ENCODE measurements around the gene EHBP1L1.

Gene EHBP1L1

DNA sequence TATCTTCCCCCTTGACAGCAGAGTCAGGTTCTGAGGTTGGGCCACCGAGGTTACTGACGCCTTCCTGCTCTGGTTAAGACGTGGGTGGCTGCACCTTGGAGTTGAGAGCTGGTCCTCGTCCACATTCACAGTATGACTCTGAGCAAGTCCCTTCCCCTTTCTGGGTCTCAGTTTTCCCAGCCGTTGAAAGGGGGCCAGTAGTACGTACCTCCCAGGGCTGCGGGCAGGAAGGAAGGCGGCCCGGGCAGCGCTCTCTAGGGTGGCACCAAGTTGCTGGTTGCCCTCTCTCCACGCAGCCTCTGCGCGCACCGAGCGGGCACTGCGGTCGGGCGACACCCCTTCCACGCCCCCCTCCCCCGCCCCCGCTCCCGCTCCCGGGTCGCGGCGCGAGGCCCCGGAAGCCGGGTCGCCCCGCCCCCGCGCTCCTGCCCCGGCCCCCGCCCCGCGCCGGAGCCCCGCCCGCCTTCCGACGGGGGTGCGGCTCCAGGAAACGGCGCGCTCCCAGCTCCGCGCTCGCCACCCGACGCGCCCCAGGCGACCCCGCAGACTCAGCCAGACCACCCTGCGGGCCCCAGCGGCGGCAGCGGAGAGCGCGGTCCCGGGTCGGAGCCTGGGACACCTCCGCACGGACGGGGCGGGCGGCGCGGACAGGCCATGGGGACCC is at the start of gene EHBP1L1:
Gene EHBP1L1 (plus strand): TSS at position 486 of the 664 bp plus-strand sequence. CDS start 250 bp downstream, outside the sequence.
- DNase-seq (ENCODE audit: low read depth in 3 of 3): peak; percentile 56 to 73 (median 66)

DNA sequence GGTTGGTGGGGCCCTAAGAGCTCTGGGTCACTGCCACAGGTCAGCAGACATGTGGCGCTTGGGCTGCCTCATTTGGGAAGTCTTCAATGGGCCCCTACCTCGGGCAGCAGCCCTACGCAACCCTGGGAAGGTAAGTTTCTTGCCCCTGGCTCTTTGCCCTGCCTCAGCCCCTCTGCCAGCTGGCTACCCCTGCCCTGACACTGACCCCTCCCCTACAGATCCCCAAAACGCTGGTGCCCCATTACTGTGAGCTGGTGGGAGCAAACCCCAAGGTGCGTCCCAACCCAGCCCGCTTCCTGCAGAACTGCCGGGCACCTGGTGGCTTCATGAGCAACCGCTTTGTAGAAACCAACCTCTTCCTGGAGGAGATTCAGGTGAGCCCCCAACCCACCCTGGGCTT is 49.1 kb upstream of the EHBP1L1 start:
- no peak for DNase-seq (ENCODE audit: low read depth in 3 of 3)

DNA sequence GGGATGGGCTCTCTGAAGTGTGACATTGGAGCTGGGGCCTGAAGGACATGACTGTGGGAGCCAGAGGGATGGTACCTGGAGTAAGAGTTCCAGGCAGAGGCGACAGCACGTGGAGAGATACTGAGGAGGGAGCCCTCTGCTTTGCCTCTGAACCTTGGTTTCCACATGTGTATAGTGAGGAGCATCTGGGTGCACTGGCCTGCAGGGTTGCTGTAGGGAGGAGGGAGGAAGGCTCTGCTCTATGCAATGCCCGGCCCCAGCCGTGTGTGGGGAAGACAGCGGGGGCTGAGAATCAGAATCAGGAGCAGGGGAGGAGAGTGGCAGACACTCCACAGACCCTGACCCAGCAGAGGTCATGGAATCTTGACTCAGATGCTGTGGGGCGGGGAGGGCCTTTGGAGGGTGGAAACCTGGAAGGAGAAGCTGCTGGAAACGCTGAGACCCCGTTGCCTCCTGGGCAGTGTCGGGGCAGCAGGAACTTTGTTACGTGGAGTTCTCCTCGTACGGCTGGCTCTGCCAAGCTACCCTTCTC is 47.0 kb upstream of the EHBP1L1 start:
- no peak for DNase-seq (ENCODE audit: low read depth in 3 of 3)

DNA sequence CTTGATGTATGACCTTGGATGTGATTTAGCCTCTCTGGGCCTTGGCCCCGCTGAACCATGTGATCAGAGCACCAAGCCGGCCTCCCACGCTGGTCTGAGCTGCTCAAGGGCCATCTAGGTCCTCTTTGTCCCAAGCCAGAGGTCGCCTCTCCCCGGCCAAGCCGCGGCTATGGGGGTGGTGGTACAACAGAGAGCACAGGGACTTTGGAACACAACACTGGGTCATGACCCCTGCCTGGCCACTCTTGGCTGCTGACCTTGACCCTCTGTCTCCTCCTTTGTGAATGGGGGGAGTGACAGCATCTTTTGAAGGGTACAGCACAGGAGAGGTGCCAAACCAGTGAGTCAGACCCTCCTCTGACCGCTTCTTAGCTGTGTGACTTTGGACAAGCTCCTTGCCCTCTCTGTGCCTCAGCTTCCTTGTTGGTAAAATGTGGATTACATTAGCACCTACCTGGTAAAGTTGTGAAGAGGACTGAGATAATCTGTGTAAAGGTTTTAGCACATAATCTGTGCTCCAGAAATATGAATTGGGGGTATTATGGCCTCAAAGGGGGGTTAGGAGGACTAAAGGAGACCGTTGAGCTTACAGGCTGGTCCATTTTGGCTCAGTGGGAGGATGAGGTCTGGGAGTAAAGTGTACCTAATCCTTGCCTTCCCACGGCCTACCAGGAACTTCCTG is 46.2 kb upstream of the EHBP1L1 start:
- DNase-seq (ENCODE audit: low read depth in 3 of 3): no peak

DNA sequence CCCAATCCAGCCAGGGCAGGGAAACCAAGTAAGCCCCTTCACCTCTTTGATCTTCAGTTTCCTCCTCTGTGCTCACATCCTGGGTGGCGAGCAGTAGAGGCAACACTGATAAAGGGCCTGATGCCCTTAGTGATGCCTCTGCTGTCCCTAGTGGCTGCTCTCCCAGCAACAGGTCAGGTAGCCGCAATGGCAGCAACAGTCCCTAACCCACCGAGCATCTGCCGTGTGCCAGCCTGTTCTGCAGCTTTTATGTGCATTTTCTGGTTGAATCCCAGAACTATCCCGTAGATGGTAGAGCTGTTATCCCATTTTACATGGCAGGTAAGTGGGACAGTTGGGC is 45.7 kb upstream of the EHBP1L1 start:
- no peak for DNase-seq (ENCODE audit: low read depth in 3 of 3)

DNA sequence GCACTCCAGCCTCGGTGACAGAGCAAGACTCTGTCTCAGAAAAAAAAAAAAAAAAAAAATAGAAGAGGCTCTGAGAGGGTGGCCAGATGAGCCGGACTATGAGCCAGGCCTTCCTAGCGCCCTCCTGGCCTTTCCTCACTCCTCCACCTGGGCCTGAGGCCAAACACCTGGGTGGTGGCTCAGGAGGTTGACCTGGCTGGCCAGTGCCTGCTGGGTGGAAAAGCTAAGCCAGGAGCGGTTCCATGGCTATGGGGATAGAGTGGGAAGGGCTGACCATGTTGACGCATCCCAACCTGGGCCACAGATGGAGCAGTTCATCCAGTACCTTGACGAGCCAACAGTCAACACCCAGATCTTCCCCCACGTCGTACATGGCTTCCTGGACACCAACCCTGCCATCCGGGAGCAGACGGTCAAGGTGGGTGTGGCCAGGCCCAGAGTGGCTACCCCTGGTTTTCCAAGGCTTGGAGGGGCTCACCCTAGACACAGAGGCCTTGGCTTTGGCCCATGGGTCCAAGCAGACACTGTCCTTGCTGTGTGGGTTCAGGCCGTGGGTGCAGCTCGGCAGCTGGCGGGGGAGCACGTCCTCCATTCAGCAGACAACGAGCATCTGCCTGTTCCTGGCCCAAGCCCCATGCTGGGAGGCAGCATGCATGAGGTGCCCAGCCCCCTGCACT is 43.3 kb upstream of the EHBP1L1 start:
- DNase-seq (ENCODE audit: low read depth in 3 of 3): no peak

DNA sequence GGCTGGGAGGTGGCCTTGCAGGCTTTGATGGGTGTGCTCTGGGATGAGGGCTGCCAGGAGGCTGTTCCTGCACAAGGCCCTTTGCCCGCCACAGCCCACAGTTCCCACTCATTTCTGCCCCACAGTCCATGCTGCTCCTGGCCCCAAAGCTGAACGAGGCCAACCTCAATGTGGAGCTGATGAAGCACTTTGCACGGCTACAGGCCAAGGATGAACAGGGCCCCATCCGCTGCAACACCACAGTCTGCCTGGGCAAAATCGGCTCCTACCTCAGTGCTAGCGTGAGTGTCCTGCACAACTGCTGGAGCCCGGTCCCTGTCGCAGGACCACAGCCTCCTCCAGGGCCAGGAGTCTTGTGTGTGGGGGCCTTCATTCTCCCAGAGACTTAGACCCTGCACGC is 40.8 kb upstream of the EHBP1L1 start:
- no peak for DNase-seq (ENCODE audit: low read depth in 3 of 3)

DNA sequence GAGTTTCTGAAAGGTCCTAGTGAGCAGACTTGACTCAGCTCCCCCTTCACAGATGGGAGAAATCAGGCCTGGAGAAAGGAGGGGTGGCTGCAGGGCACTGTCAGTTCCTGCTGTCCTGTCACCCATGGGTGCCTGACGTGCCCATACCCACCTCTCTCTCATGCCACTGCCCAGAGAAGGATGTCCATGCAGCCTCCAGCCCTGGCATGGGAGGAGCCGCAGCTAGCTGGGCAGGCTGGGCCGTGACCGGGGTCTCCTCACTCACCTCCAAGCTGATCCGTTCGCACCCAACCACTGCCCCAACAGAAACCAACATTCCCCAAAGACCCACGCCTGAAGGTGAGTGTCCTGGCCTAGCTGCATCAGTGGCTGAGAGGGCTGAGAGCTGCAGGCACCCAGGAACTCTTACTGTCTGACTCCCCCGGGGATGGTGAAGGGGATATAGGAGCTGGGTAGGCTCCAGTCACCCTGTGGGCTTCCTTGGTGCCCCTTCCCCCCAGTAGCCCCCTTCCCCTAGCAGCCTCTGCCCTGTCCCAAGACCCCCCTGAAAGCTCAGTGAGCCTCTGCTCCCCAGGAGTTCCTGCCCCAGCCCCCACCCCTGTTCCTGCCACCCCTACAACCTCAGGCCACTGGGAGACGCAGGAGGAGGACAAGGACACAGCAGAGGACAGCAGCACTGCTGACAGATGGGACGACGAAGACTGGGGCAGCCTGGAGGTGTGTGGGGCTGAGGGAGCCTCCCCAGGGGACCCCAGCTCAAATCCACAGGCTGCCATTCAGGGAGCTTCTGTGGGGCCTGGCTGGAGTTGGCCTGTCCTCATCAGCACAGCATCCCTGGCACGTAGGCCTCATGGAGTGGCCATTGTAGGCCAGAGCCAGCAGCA is 39.2 kb upstream of the EHBP1L1 start:
- DNase-seq (ENCODE audit: low read depth in 3 of 3): no peak

DNA sequence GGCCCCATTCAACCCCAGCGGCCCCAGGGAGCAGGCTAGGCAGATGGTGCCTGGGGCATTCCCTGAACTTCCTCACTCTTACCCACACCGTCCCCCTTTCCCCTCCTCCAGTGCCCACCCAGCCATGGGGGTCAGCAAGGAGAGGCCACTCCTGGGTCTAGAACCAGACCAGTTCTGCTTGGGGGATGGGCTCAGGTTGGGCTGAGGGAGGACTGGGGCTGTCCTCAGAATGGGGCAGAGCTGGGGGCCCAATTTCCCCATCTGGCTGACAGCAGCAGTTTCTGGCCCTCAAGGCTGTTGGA is 38.6 kb upstream of the EHBP1L1 start:
- no peak for DNase-seq (ENCODE audit: low read depth in 3 of 3)

DNA sequence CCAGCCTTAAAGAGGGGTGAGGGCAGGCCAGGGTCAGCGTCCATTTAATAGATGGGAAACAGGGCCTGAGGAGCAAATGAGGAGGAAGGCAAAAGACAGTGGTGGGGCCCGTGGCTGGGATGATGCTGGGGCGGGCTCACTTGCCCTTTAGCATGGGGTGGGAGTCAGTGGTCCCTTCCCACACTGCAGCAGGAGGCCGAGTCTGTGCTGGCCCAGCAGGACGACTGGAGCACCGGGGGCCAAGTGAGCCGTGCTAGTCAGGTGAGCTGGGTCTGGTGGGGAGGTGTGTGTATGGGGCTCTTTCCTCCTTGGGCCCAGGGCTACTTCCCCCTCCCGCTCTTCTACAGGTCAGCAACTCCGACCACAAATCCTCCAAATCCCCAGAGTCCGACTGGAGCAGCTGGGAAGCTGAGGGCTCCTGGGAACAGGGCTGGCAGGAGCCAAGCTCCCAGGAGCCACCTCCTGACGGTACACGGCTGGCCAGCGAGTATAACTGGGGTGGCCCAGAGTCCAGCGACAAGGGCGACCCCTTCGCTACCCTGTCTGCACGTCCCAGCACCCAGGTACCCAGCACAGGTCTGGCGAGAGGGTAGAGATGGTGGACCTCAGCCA is 38.1 kb upstream of the EHBP1L1 start:
- DNase-seq (ENCODE audit: low read depth in 3 of 3): no peak

DNA sequence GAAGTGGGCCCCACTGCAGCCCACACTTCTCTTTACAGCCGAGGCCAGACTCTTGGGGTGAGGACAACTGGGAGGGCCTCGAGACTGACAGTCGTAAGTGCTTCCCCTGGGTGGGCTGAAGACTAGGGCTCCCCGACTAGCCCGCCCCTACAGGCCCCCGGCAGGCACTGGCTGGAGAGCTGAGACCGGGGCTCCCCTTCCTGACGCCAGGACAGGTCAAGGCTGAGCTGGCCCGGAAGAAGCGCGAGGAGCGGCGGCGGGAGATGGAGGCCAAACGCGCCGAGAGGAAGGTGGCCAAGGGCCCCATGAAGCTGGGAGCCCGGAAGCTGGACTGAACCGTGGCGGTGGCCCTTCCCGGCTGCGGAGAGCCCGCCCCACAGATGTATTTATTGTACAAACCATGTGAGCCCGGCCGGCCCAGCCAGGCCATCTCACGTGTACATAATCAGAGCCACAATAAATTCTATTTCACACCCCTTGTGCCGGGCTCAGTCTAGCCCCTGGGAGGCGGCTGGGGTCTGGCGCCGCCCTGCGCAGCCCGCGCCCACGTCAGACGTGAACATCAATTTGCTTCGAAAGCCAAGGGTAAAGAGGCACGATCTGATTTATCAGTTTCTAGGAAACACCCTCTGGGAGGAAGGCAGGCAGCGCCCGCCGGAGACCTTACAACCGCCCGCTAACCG is 37.5 kb upstream of the EHBP1L1 start:
- DNase-seq (ENCODE audit: low read depth in 3 of 3): no peak

DNA sequence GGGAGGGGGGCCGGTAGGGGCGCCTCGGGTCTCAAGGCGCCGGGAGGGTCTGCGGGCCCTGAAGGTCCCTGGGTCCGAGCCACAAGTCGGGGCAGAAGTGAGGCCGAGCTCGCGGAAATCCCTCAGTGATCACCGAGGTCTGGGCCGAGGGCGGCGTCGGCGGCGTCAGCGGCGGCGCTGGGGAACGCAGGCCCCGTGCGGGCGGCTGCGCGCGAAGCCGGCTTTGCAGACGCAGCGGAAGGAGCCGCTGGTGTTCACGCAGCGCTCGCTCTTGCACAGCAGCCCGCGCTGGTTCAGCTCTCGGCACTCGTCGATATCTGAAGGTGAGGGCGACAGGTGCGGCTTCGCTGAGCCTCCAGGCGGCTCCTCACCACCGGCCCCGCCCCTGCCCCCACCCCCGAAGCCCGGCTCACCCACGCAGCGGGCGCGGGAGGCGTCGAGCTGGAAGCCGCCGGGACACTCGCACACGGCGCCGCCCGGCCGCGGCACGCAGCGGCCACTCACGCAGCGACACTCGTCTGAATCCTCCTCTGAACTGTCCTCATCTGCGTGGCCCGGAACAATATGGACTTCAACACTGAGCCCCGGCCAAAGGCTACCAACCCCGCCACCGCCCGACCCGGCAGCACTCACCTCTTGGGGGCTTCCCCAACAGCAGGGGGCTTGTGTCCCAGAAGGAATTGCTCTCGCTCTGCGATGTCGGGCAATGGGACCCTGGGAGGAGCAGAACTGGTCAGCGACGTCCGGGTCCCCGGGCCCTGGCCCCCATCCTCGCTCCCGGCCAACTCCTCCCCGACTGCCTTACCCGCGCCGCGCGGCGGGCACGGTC is 36.7 kb upstream of the EHBP1L1 start:
- DNase-seq (ENCODE audit: low read depth in 3 of 3): no peak

DNA sequence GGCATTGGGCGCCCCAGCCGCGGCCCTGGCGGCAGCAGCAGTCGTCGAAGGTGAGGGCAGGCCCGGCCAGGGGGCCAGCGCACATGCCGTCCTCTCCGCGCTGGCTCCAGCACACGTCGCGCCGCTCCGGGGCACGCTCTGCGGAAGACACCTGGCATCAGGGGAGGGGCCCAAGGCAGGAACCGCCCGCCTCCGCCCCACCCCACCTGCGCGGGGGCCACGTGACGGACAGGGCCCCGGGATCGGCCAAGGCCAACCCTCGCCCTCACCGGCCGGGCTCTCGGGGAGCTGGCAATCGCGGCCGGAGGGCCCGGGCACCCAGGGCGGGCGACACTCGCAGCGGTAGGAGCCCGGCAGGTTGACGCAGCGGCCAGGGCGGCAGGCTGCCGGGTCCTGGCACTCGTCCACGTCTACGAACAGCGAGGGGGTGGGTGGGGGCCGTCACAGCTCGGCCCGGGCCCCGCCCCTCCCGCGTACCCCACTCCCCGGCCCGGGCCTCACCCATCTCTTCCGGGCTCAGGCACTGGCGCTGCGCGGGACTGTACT is 36.0 kb upstream of the EHBP1L1 start:
- DNase-seq (ENCODE audit: low read depth in 3 of 3): no peak

DNA sequence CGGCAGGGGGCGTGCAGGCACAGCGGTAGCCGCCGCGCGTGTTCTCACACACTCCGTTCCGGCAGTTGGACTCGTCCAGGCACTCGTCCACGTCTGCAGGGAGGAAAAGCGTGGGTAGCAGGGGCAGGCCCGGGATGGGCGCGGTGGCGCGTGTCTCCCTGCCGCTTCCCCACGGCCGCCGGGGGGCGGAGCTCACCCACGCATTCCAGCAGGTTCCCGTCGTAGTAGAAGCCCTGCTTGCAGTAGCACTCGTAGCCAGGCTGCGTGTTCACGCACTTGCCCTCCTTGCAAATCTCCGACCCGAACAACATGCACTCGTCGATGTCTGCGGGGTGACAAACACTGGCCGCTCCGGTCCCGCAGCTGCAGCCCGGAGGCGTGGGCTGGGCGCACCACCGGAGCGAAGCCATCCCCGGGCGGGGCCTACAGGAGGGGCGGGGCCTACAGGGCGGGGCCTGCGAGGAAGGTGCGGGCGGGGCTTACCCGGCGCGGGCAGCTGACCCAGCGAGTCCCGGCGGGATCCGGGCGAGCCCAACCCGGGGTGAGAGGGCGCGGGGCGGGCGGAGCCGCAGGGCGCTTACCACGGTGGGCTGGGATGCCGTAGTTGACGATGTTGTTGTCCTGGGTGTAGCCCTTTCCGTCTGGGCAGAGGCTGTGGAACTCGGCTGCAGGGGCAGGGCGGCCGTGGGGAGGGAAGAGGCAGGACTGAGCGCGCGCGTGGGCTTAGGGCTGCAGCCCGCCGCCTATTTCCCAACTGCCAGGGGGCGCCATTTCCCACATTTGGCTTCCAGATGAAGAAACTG is 35.4 kb upstream of the EHBP1L1 start:
- DNase-seq (ENCODE audit: low read depth in 3 of 3): peak; percentile 79 to 87 (median 80)

DNA sequence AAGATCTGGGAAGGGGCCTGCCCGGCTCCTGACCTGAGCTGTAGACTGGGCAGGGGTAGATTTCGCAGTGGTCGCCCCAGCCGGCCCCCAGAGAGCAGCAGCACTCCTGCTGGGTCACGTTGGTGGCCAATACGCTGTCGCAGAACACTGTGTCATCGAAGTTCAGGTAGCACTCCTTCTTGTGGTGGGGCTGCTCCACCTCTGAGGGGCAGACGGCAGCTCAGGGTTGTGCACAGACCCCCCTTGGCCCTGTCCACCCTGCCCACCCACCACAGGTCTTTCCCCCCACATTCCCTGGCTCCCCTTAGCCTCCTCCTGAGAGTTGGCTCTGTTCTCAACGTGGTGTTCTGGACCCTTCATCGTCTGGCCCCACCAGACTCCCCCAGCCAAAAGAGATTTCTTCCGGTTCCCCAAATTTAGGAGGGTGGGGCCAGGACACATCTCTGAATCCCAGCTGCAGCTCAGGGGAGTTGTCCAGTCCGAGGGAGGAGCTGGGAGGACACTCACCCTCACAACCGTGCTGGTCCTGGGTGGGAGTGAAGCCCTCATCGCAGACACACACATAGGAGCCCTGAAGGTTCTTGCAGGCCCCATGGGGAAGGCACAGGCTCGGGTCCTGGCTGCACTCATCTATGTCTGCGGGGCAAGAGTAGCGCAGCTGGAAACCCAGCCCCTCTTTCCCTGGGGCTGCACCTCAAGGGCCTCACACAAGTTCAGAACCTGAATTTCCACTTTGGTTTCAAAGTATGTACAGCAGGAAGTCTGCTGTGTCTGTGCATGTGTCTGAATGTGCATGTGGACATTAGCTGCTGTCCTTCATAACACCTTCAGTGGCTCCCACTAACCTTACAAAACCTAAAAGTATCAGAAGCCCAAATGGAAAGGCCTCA is 34.5 kb upstream of the EHBP1L1 start:
- DNase-seq (ENCODE audit: low read depth in 3 of 3): no peak

DNA sequence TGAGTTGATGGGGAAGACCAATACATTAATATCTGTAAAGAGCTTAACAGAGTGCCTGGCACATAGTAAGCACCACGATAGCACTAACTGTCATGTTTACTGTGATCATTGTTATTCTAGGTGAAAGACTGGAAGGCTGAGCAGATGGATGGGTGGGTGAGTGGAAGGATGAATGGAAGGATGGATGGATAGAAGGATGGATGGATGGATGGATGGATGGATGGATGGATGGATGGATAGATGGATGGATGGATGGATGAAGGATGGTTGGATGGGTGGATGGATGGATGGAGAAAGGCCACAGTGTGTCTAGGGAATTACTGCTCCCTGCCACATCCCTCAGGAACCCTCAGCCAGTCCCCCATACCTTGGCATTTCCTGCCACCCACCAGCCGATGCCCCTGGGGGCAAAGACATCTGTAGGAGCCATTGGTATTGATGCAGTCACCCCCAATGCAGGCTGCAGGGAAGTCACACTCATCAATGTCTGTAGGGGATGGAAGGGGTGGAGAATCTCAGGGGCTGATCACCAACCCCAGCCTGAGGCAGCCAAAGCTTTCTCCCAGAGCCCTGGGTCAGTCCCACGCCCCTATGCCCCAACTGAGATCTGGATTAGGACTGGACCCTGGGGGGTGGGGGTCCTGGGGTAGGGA is 33.0 kb upstream of the EHBP1L1 start:
- no peak for DNase-seq (ENCODE audit: low read depth in 3 of 3)

DNA sequence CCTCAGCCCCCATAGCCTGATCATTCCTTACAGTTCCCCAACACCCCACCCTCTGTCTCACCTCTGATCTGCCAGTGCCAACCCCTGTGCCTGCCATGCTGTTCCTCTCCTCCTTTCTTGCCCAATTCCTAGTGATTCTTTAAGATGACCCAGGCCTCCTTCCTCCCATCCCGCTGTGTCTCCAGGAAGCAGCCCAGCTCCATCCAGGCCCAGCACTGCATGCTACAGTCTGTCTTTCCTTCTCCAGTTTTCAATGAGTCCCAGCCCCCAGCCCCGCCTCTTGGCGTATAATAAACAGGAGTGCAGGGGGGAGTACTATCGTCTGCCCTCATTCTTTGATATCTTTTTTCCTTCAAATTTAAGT is 30.0 kb upstream of the EHBP1L1 start:
- no peak for DNase-seq (ENCODE audit: low read depth in 3 of 3)

Data from stimulated activated CD4-positive, alpha-beta T cell treated with anti-CD3 and anti-CD28 coated beads, TNF-alpha, amount 100 ng/mL, for 4 hours (primary cell).